ENCODE data around the gene BLOC1S1.

The BLOC1S1 gene

DNA sequence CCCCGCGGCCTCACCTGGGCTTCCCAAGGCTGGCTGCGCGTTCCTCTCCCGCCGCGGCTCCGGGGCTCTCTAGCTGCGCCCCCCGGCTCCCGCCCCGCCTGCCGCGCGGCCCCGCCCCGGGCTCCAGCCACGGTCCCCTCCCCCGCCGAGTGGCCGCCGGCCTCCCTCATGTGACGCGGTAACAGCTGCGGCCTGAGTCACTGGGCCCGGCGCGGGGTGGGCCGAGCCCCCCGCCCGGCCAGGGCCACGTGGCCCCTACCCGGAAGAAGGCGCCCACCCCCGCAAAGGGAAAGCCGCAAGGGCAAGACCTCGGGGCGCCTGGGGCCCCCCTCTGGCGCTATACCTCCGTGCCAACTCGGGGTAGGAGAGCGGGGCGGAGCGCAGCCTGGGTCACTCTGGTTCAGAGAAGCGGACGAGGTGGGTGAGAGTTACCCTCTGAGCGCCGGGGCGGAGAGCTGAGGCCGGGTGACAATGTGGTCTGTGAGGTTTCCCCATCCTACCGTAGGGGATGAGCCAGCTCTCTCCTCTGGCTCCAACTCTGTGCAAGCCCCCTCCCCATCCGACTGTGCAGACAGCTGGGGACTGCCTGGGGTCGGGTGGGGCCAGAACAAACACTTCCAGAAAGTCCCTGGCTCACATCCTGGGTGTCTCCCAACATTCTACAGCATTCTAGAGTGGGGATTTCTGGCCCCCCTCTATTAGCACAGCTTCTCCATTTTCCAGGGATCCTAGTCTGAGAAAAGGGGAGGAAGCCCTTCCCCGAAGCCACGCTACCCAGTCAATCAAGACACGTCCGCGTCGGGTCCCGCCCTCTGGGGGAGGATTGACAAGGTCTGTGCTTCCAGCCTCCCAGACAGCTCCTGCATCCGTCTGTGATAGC is 13.3 kb downstream of the BLOC1S1 start, which contains the start of gene CD63:
Gene CD63 (minus strand): TSS at position 71 of the 880 bp plus-strand sequence. CDS start 668 bp downstream, outside the sequence.
- FAIRE-seq = no peak

DNA sequence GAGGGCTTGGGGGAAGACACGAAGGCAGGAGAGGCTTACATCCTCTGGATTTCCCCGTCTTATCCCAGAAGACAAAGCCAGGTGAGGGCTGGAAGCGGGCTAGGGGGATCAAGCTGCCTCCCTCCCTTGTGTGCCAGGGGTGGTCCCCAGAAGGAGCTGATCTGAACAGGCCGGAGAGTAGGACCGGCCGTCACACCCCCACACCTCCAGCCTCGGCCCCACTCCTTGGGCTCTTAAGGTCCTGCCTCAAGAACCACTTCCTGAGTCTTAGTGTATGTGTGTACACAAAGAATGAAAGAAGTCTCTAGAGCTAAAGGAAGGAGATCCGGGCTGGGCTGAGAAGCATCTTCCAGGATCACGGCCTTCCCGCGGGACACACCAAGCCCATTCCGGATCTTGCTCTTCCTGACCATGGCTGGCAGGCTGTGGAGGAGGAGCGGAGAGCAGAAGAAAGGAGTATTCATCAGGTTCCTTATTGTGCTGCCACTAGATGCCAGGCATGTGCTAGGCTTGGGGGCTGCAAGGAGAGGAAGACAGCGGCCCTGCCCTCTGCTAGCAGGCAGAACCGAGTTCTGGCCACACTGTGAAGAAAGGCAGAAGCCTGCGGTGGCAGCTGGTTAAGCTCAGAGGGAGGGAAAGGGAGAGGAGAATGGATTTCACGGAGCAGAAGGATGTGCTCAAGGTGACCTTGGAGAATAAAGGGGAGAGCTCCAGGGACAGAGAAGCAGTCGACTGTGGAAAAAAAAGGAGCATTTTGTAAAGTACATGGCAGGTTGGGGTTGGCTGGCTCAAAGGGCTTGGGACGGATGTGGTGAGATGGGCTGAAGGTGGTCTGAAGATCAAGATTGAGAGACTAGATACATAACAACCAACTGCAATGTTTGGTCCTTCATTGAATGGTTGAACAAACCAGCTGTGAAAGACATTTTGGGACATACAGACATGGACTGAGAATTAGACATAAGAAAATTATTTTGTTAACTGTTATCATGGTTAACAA is 14.3 kb downstream of the BLOC1S1 start:
- FAIRE-seq = no peak

DNA sequence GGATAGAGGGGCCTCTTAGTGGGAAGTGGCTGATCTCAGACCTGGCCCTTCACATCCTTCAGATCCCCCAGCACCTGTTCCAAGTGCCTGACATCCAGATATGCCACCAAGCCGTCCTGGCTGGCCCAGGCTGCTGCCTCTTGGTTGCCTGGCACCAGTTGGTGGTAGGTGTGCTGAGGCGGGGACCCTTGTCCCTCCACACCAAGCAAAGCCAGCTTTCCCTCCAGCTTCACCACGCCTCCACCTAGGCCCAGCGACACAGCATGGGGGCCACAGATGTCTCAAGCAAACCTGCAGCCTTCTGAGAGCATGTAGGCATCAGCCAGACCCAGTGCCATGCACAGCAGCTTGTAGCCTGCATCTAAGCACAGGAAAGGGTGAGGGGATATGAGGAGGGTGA is 16.4 kb downstream of the BLOC1S1 start:
- FAIRE-seq = no peak

DNA sequence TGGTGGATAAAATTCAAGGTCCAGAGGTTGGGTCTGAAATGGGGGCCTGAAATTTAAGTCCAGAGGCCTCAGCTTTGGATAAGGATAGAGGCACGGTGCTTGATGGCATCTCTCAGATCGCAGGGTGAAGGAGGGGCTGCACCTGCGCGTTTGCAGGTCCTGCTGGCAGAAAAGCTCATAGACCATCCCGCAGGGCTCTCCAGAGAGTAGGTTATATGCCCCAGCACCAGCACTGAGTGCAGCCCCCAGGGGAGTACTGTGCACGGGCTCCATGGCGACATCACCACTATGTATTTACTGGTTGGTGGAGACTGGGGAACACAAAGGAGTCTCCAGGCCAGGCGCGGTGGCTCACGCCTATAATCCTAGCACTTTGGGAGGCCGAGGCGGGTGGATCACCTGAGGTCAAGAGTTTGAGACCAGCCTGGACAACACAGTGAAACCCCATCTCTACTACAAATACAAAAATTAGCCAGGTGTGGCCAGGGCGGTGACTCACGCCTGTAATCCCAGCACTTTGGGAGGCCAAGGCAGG is 17.2 kb downstream of the BLOC1S1 start:
- no peak for FAIRE-seq

DNA sequence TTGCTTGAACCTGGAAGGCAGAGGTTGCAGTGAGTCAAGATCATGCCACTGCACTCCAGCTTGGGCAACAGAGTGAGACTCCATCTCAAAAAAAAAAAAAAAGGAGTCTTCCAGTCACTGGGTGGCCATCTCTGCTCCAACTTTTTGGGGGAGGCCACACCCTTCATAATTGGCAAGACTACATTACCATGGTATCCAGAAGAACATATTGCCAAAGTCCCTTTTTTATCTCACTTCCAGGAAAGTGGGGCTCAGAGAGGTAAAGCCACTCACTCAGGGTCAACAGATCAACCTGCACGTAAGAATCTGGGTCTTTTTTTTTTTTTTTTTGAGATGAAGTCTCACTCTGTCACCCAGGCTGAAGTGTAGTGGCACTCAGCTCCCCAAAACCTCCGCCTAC is 18.0 kb downstream of the BLOC1S1 start:
- no peak for FAIRE-seq

DNA sequence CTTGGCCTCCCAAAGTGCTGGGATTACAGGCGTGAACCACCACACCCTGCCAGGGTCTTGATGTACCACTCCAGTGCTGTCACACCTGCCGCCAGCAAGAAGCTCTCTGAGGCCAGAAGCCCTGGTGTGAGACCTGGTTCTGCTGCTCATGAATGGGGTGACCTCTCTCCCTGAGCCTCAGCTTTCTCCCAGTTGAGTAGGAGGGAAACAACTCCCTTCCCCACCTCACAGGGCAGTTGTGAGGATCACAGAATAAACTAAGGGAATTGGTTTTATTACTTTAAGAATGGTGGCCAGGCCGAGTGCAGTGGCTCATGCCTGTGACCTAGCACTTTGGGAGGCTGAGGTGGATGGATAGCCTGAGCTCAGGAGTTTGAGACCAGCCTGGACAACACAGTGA is 18.7 kb downstream of the BLOC1S1 start:
- FAIRE-seq = no peak

DNA sequence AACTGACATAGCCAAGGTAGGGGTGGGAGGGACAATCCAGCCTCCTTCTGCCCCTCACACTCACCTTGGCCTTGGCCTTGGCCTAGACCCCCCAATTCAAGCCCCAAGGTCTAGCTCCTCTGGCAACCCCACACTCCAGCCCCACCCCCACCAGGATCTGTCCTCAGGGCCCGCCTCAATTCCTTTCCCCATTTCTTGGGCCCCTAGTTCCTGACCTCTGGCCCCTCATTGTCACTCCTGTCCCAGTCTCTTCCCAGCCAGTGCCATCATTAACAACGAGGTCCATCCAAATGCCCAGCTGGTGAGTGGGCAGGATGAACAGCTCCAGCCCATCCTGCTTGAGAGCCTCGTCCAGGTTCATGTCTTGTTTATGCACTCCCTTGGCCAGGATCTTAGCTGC is 20.2 kb downstream of the BLOC1S1 start:
- no peak for FAIRE-seq

DNA sequence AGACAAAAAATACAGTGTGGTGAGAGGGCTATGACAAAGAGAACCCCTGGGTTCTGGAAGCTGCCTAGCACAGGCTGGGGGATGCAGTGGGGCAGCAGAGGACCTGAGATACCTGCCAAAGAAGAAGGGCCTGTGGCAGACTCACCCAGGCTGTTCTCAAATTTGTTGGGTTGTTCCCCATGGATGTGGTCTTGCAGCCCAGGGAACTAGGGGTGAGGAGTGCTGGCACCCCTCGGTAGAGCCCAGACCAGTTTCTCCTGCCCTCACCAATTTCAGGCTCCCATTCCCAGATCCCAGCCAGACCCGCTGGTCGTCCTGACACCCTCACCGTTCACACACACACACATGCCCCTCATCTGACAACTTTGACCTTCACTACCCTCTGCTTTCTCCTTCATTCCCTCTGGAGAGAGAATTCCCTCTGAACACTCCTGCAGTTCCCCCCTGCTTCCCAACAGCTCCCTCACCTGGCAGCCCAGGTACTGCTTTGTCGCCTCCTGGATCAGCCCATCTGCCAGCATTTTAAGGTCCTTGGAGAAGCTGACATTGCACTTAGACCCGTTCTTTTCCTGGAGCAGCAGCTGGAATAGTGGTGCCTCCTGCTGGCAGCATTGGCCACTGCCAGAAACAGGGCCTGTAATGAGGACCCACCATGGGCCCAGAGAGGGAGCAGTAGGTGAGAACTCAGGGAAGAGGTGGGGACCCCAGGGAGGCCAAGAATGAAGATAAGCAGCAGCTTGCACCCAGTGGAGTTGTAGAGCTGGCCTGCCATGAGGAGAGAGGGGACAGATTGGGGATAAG is 21.1 kb downstream of the BLOC1S1 start:
- no peak for FAIRE-seq

DNA sequence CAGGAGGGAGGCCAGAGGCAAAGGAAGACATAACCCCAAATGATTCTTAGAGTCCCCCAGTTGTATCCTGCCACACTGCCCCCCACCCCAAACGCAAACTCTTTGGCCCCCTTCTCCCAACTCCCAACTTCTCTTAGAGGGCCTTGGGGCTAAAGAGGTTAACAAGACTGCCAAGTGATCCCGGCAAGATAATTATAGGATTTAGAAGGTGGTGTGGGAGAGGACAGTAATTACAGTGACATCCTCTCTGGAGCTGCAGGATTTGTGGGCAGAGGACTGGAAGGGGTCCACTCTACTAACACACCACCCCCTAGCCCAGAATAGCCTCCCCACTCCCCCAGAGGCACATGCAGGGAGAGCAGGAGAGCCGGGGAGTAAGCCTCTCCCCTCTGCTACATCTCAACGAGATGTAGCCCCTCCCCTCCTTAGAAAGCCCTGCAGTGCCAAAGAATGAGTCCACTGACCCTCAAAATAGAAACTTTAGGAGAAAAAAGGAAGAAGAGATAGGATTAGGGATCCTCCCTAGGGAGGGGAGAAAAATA is 21.8 kb downstream of the BLOC1S1 start:
- no peak for FAIRE-seq

DNA sequence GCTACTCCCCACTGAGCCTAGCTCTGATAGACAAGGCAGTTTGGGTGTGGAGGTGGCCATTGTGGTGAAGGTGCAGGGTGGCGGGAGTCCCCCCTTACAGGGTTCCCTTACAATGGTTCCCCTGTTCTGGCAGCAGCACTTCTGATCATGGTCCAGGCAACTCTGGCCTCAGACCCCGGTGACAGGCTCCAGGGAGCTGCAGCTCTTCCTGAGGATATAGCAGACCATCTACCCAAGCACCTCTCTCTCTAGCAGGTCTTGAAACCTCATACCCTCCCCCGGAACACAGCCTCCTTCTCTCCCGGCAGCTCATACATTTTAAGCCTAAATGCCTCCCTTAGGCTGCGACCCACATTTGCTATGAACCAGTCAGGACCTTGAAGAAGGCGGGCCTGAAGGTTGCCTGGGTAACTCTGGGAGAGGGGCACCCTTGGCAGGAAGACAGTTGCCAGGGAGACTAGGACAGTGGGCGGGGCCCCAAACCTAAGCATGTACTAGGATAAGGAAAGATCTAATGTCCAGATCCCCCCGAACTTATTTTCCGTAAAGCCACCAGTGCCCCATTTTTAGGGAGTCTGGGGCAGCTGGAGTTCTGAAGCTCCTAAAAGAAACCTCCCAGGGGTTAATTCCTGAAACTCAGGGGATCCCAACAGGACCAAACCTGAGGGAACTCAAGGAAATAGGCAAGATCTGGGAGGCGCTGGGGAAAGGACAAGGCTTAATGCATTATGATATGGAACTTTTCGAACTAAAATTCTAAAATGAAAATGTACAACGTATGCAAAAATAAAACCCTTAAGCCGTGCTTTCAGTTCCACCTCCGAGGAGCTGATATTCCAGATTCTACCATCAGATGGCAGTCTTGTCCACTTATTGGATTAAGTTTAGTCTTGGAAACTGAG is 22.5 kb downstream of the BLOC1S1 start:
- peak; percentile 92 for FAIRE-seq

DNA sequence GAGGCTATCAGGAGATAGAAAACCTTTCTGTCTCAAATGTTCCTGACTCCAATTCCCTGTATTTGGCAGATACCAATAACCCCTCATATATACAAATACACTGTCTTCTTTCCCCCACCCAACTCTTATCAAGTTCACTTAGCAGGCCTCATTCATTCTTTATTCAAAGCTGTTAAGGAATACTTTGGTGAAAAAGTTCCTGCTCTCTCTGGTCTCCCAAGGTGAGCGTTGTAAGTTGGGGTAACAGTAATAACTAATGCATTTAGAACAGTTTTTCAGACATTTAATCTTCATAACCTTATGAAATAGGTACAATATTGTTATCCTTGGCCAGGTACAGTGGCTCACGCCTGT is 23.2 kb downstream of the BLOC1S1 start:
- FAIRE-seq = no peak

DNA sequence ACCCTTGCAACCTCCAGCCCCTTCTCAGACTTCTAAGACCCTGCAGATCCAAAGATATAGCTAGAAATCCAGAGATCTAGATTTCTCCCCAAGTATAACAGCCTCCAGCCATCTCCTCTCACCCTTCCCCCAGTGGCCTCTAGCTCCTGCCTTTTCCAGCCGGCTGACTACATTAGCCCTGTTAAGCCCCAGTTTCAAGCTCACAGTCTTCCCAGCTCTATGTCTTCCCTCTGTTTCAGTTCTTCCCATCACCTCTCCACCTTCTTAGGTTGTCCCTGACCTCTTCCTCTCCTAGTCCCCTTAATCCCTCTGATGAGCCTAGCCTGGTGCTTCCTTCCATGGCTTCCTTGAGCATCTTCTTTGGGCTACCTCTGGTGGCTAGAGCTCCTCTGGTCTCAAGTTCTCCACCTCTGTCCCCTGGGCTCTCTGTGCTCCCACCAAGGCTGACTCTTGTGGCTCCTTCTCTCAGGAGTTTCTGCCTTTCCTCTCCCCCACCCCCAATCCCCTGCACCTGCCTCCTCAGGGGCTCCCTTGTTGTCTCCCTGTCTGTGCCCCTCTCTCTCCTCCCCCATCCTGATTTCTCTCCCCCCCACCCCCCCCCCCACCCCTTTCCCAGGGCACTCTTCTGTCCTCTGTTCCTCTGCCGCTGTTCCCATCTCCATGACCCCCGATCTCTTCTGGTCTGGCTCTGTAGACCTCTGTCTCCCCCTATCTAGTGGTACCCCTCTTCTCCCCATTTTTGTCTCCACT is 26.3 kb downstream of the BLOC1S1 start:
- no peak for FAIRE-seq

DNA sequence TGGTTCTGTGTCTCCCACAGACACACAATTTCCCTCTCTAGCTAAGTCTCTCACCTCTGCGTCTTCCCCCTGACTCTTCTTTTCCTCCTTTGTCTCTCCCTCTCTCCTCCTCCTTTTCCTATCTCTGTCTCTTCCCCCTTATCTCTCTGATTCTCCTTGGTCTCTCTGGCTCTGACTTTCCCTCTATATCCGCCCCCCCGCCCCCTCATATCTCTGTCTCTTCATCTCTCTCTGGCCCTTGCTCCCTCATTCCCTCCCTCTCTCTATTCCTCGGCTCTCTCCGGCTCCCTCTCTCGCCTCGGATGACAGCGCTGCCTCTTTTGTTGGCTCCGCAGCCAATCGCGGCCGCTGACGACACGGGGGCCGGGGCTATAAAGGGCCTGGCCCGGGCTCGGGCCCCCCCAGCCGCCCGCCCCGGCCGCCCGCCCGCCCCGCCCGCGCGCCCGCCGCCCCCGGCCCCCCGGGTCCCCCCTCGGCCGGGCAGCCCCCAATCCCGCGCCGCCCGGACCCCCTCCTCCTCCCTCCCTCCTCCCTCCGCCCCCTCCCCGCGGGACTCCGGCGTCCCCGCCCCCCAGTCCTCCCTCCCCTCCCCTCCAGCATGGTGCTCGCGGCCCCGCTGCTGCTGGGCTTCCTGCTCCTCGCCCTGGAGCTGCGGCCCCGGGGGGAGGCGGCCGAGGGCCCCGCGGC is 27.0 kb downstream of the BLOC1S1 start, which contains the start of gene GDF11:
Gene GDF11 (plus strand): TSS at position 404 of the 687 bp plus-strand sequence. CDS start 195 bp downstream, at position 599.
- no peak for FAIRE-seq

DNA sequence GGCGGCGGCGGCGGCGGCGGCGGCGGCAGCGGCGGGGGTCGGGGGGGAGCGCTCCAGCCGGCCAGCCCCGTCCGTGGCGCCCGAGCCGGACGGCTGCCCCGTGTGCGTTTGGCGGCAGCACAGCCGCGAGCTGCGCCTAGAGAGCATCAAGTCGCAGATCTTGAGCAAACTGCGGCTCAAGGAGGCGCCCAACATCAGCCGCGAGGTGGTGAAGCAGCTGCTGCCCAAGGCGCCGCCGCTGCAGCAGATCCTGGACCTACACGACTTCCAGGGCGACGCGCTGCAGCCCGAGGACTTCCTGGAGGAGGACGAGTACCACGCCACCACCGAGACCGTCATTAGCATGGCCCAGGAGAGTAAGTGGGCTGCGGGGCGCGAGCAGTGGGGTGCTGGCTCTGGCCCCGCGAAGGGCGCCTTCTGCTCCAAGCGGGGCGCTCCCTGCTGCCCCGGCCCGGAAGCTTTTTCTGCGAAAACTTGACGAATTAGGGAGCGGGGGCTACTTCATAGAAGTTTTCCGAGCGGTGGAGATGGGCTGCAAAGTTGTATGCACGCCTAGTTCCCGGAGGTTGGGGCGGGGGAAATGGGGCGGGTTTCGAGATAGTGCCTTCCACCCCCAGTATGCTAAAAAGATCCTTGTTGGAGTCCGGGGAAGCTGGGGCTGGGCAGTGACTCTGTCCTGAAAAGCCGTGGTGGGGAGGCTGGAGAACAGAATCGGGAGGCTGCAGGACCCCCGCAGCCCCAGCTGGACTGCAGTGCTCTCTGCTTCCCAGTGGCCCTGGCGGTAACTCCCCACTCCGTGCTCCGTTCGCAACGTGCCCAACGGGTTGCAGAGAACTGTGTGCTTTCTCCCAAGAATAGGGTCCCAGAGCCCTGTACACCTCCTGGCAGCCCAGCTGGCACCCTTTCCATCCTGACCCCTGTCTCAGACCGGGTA is 27.8 kb downstream of the BLOC1S1 start:
- no peak for FAIRE-seq

DNA sequence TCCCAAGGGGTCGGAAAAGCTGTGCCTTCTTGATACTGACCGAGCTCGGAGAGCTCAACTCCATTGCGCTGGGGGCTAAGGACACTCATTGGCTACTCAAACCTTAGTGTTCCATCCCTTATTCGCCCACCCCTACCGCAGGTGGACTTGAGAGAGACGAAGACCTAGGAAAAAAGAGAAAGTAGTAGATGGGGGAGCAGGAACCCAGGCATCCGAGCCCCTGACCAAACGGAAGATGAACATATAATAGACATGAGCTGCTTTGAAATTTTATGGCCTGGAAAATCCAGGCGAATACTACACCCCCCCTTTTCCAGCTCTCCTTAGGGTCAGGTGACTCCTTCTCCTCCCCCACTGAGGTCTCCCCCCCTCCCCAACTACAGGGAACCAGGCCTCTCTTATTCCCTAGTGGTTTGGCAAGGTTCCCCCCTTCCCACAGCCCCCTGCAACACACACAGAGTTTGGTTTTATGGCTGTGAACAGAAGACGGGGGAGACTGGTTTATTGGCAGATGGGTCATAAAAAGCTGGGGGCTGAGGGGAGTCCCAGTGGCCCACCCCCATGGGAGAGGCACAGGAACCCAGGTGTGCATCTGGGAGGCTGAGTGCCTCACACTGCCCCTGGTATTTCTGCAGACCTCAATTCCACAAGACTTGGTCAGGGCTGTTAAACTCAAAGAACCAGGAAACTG is 28.6 kb downstream of the BLOC1S1 start:
- no peak for FAIRE-seq

DNA sequence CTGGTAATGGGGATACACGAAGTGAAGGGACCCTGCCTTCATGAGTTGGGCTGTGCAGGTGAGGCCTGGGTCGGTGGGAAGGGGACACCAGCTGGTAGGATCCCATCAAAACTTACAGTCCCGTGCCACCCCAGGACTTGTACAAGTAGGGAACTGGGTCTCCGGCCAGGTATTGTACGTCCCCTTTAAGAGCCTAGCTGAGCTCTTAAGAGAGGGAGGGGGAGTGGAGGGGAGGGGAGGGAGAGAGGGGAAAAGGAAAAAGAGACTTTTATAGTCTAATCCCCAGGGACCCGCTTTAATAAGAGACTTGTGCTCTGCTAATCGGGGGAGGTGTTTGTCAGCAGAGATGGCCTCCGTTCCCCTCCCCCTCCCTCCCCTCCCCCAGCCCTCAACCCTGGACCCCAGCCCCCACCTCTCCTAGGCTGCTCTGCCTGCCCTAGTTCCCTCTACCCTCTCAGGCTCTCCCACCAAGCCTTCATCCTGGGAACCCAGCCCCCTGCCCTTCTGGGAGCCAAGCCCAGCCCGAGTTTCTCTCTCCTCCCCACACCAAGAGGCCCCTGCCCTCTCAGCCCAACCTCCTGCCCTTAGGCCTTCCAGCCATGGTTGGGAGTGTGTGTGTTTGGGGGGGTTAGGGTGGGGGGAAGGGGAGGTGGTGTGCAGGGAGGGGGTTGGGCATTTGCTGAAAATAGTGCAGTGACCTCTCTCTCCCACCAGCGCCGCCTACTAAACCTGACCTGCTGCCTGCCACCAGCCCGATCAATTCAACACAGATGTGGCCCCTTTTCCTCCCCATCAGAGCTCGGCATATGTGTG is 29.7 kb downstream of the BLOC1S1 start:
- FAIRE-seq = no peak

Measured in endometrium (tissue), 2 donors.